ENCODE results near the gene ACP5. TPM values are rescaled to one million over a fixed set of nuclear protein-coding genes. Genes with fewer than 3 reads are reported as not detected.

Gene ACP5
- total RNA-seq, 2 donors from 2014 or later = 2.1 to 3.8 TPM

- peak; percentile 58 for TF ChIP-seq CTCF (conservative IDR thresholded peaks at IDR 0.05)
- peaks cover 7% of the 10 kb centered on the region for H3K4me1 Mint-ChIP-seq
- peak; percentile 95 for DNase-seq
- no peak overlapping the region for H3K9ac ChIP-seq (ENCODE audit: extremely low read depth, low read length, poor library complexity, severe bottlenecking)
- no peaks in the 10 kb centered on the region for H3K27me3 ChIP-seq (ENCODE audit: control insufficient read depth, insufficient read depth, low read length, poor library complexity, severe bottlenecking)
- H3K36me3 Mint-ChIP-seq (ENCODE audit: low read depth) = no peaks in the 10 kb centered on the region
- no peaks in the 10 kb centered on the region for H3K4me1 ChIP-seq (ENCODE audit: control insufficient read depth, insufficient read depth, low read length)
- H3K27ac Mint-ChIP-seq = no peak overlapping the region
- H3K36me3 ChIP-seq (ENCODE audit: control insufficient read depth, insufficient read depth, low read length) = no peaks in the 10 kb centered on the region
- H3K9me3 Mint-ChIP-seq = no peaks in the 10 kb centered on the region
- H3K9me3 ChIP-seq (ENCODE audit: control insufficient read depth, low read length) = no peaks in the 10 kb centered on the region
- H3K27me3 Mint-ChIP-seq (ENCODE audit: insufficient read depth) = peaks cover 26% of the 10 kb centered on the region
- H3K4me3 Mint-ChIP-seq = no peak overlapping the region
- H3K4me3 ChIP-seq (ENCODE audit: low read length) = no peak overlapping the region
- no peak overlapping the region for H3K27ac ChIP-seq (ENCODE audit: low read depth, low read length)
- 39 to 59% methylated on average over 4 to 9 of the region's 9 CpGs for WGBS, 2 experiments (ENCODE audit: insufficient coverage in 1 of 2, insufficient read length in 1 of 2)
Measured at GRCh38 chr19:11530432-11530831, 47.0 kb downstream of the ACP5 start.

GRCh38 chr19:11528551-11529341, 48.7 kb downstream of the ACP5 start, which contains the start of gene ECSIT:
TSS of gene ECSIT (minus strand) at chr19:11529134. CDS start at chr19:11519170, 9,964 bp downstream.
- Histone ChIP-seq H3K9ac (ENCODE audit: extremely low read depth, low read length, poor library complexity, severe bottlenecking) (peak within 1 kb of the TSS; percentile 69), H3K36me3 (ENCODE audit: control insufficient read depth, insufficient read depth, low read length) (no peaks in the 10 kb centered on the region), H3K4me3 (ENCODE audit: low read length) (peak within 1 kb of the TSS; percentile 90), H3K27ac (ENCODE audit: low read depth, low read length) (peak within 1 kb of the TSS; percentile 89), H3K4me1 (ENCODE audit: control insufficient read depth, insufficient read depth, low read length) (no peaks in the 10 kb centered on the region), H3K9me3 (ENCODE audit: control insufficient read depth, low read length) (no peaks in the 10 kb centered on the region), H3K27me3 (ENCODE audit: control insufficient read depth, insufficient read depth, low read length, poor library complexity, severe bottlenecking) (no peaks in the 10 kb centered on the region)
- no peak for TF ChIP-seq CTCF (conservative IDR thresholded peaks at IDR 0.05)
- DNase-seq = peak; percentile 99
- H3K27ac Mint-ChIP-seq = peak within 1 kb of the TSS; percentile 95
- H3K4me3 Mint-ChIP-seq = peak within 1 kb of the TSS; percentile 89
- peaks cover 6% of the 10 kb centered on the region for H3K4me1 Mint-ChIP-seq
- H3K36me3 Mint-ChIP-seq (ENCODE audit: low read depth) = no peaks in the 10 kb centered on the region
- peaks cover 11% of the 10 kb centered on the region for H3K27me3 Mint-ChIP-seq (ENCODE audit: insufficient read depth)
- 0 to 1% methylated on average over 27 to 47 of the region's 47 CpGs for WGBS, 2 experiments (ENCODE audit: insufficient coverage in 1 of 2, insufficient read length in 1 of 2)
- H3K9me3 Mint-ChIP-seq = no peaks in the 10 kb centered on the region

Other genes with a start within 250 kb of the ACP5 start
- 10 to 100 TPM; 37.2 to 43.2 TPM for gene RAB3D, start 238.0 kb downstream of the ACP5 start, total RNA-seq
- 10 to 100 TPM; 58.2 to 58.9 TPM for gene TMEM205, start 231.4 kb downstream of the ACP5 start, total RNA-seq
- 10 to 100 TPM; 12.2 to 15.2 TPM for gene CCDC159, start 231.1 kb downstream of the ACP5 start, total RNA-seq
- 1 to 10 TPM; 3.1 to 6.8 TPM for gene PLPPR2, start 222.2 kb downstream of the ACP5 start, total RNA-seq
- gene SWSAP1, start 203.0 kb downstream of the ACP5 start, total RNA-seq = 1 to 10 TPM; 2.2 to 2.8 TPM
- 10 to 100 TPM; 27.0 to 39.5 TPM for gene EPOR, start 193.3 kb downstream of the ACP5 start, total RNA-seq
- gene RGL3, start 158.3 kb downstream of the ACP5 start, total RNA-seq = 100 to 1,000 TPM; 125 to 131 TPM
- gene ODAD3, start 142.5 kb downstream of the ACP5 start, total RNA-seq = 1 to 10 TPM in 1 of 2 donors, under 1 TPM in 1; 0.88 to 2.4 TPM
- 100 to 1,000 TPM; 454 to 459 TPM for gene PRKCSH, start 142.0 kb downstream of the ACP5 start, total RNA-seq
- gene ELAVL3, start 96.6 kb downstream of the ACP5 start, total RNA-seq = under 1 TPM in 1 of 2 donors, not detected in 1; 0.55 TPM
- 10 to 100 TPM; 12.3 to 12.6 TPM for gene ZNF653, start 71.8 kb downstream of the ACP5 start, total RNA-seq
- 10 to 100 TPM; 24.7 to 26.2 TPM for gene ECSIT, start 48.5 kb downstream of the ACP5 start, total RNA-seq
- gene CNN1, start 38.8 kb downstream of the ACP5 start, total RNA-seq = 10 to 100 TPM; 12.8 to 16.2 TPM
- 10 to 100 TPM; 62.6 to 68.7 TPM for gene ELOF1, start 18.4 kb downstream of the ACP5 start, total RNA-seq
- gene ZNF627, start 19.8 kb upstream of the ACP5 start, total RNA-seq = 10 to 100 TPM; 22.0 to 30.5 TPM
- gene ZNF823, start 161.3 kb upstream of the ACP5 start, total RNA-seq = 10 to 100 TPM in 1 of 2 donors, 1 to 10 TPM in 1; 9.5 to 10.6 TPM
- 1 to 10 TPM; 2.2 to 4.4 TPM for gene ZNF441, start 189.4 kb upstream of the ACP5 start, total RNA-seq
- 1 to 10 TPM in 1 of 2 donors, under 1 TPM in 1; 0.90 to 2.1 TPM for gene ZNF491, start 220.9 kb upstream of the ACP5 start, total RNA-seq
- gene ZNF440, start 236.6 kb upstream of the ACP5 start, total RNA-seq = 10 to 100 TPM; 11.2 to 14.0 TPM

Measured in endodermal cell (in vitro differentiated cells).